Mesenteric fat pad (tissue), 1 donor: Measurements from ENCODE around the gene PDYN. TPM values are rescaled to one million over a fixed set of nuclear protein-coding genes. Genes with fewer than 3 reads are reported as not detected.

Experiments used
- DNase-seq: peaks from one replicate; pipeline ENCODE4 v3.0.0-alpha.2; 2020; ENCODE audit warnings: low spot score
- total RNA-seq: library from RNA; stranded (reverse); fragmentation: NEBNext Ultra II Directional; extraction: Animal tissue kit (Norgen Biotek cat#: 25700); gene quantifications from one replicate; pipeline ENCODE4 v1.2.1, GENCODE V29; 2021
- donor health status: DM: yes; HTN: yes; CAD: no.

Gene PDYN
- total RNA-seq, 1 donor from 2014 or later, result not detected

DNA sequence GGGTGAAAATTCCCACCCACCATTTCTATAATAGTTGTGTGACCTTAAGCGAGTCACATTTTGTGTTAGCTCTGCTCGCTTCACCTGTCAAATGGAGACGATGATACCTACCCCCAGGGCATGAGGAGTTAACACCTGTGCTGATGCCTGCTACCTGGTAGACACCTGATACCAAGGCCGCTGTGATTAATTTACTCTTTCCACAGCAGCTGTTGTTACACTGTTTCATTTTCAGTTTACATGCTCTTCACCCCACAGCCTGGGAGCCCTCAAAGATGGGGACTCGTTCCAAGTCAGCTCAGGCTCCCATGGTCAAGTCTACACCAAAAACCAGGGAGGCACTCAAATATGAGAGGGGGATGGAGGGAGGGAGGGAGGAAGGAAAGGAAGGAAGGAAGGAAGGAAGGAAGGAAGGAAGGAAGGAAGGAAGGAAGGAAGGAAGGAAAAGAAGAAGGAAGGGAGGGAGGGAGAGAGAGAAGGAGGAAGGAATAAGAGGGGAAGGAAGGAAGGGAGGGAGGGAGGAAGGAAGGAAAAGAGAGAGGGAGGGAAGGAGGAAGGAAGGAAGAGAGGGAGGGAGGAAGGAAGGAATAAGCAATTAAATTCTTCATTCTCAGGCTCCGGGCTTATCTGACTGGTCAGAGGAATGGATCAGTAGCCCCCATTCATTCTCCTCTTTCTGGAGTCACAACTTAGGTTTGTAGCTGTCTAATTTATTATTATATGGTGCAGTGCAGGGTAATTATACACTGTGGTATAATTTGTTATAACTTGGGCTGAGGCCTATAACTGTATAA is 40.9 kb downstream of the PDYN start:
- peak; percentile 28 for DNase-seq

DNA sequence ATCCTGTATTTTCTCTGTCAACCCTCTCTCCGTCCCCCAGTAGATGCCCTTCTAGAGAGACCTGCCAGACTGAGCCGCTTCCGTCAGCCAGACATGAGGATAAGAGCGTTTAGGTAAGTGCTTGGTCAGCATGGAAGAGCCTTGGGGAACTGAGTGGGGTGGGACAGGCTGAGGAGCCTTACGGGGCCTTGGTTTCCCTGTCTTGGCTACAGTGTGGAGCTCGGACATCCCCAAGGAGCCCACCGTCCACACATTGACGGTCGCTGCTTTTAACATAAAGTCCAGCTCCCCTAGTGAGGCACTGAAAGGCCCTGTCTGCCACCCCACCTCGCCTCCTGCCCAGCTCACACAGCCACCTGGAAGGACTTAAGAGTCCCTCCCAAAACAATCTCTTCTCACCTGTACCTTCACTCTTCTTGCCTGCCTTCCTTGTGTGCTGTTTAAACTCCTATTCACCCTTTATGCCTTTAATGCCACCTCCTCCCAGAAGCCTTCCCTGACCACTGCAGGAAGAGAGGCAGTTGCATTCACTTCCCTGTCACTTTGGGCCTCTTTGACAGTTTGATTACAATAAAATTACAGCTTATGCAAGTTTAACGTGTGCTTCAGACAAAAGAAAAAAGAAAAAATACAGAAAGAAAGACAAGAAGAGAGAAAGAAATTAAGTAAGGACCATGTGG is 42.3 kb downstream of the PDYN start:
- peak; percentile 84 for DNase-seq

DNA sequence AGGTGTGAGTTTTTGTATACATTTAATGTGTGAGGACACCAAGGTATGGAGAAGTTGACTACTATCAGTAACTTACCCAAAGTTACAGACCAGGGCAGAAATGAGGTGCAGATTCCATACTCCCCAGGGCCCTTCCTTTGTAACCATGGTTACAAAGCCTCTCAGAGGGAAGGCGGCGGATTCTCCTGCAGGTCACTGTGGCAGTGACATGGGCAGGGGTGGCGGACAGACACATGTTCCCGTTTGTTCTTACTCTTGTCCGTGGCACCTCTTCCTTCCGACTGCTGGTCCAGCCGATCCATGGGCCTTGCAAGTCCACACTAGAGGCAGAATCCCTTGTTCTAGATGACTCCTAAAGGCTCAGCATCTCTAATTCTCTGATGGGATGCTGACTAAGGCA is 43.0 kb downstream of the PDYN start:
- peak; percentile 24 for DNase-seq

DNA sequence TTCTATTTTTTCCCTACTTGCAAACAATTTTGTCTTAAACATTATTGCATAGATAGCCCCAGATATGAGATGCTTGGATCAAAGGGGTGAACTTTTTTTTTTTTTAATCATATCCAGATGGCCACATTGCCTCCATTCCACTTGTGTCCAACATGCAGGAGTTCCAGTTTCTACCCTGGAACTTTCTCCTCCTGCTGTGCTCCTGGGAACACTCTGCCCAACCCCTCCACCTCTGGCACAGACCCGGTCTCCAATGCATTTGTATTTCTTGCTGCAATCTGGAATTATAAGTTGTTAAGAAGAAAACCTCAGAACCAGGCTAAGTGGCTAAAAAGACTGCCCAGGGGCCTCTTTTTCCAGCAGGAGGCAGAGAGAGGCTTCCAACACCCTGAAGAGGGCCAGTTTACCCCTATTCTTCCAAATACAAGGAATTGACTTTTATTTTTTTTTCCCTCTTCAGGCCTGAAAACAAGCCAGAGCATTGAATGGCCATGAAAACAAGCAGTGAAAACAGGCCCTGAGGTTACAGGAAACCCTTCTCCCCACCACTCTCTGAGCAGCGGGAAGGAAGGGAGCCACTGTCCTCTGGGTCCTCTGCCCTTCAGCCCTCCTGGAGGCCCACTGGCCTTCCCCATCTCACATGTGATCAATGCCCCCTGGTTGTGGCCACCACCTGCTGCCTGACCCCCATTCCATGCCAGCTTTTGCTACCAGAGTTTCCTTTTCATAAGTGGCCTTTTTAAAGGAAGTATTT is 44.3 kb downstream of the PDYN start:
- peak; percentile 33 for DNase-seq

DNA sequence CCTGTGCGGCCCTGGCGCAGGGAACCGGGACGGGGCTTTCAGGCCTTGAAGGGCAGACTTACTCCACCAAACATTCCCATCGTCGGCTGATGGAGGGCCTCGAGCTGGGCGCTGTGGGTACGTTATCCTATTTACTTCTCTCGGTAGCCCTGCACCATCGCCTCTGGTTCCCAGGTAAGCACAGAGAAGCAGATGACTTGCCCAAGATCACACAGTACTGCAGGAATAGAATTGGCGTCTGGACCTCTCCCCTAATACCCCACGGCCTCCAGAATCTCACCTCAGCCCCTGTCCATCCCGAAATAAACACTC is 46.4 kb downstream of the PDYN start:
- peak; percentile 78 for DNase-seq

DNA sequence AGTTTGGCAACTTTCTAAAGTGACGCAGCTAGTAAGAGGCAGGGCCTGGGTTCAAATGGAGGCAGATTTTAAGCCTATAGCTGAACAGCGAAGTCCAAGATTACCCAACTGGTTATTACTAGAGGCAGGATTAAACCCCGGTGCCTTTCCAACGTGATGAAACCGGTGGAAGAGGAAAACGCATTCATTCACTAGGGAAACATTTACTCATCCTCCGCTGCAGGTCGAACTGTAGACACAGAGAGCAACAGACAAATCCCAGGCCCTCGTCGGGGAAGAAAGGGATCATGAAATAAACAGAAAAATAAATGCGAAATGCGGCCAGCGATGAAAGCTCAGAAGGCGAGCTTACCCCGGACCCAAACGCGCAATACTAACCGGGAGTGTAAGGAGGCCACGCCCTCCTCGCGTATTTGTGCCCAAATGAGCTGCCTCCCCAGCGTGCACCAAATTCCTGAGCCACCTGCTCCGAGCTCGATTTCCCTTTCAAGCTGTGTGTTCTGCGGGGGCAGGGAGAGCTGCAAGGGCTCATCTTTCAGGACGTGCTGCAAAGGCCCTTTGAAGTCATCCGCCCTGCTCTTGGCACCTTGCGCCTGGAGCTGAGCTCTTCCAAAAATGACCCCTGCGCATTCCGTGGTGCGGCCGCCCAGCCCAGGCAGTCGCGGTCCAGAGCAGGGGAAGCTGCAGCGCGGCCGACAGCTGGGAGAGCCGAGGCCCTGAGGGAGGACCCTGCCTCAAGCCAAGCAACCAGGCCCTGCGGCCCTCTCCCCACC is 46.9 kb downstream of the PDYN start:
- DNase-seq, result peak; percentile 79

DNA sequence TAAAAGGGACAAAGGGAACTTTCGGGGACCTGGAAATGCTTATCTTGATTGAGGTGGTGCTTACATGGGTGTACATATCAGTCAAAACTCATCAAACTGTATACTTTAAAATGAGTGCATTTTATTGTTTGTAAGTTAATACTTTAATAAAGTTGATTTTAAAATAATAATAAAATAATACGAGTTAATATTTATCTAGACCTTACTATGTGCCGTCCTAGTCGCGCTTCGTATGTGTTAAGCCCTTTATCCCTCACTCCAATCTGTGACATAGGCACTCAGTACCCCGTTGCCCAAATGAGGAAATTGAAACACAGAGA is 47.5 kb downstream of the PDYN start:
- DNase-seq, result no peak

DNA sequence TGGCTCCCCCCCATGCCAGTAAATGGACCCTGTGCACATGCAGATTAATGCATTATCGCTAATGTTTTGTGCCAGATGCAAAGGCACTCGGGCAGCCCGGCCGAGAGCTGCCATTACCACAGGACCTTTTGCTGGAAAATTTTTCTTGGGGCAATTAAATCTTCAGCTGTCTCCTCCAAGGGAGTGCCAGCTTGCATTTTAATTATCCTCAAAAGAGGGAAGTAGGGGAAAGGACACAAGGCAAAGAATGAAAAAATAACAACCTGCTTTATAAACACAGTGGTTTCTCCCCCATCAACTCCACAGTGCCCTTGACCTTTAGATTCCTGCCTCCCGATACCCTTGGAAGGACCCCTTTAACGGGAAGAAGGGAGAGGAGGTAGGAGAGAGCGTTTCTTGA is 48.2 kb downstream of the PDYN start:
- no peak for DNase-seq

DNA sequence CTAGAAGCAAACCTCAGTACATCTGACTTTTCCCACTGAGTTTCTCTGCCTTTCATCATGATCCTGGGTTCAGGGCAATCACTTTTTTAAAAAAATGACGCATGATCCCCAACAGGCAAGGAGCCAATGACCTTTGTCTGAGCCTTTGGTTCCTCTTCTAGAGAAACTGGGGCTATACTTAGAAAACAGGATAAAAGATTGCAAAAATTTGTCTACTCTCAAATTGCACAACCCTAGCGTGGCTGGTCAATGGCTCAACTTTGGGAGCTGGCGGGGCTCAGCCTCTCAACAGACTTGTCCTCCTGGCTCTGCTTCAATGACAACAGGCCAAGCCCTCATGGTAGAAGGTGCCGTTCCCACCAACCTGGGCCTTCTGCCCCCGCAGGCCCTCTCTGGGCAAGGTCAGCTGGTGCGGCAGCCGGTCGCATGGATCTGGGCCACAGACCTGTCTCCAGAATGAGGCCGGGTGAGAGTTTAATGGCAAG is 48.7 kb downstream of the PDYN start:
- DNase-seq, result peak; percentile 89

DNA sequence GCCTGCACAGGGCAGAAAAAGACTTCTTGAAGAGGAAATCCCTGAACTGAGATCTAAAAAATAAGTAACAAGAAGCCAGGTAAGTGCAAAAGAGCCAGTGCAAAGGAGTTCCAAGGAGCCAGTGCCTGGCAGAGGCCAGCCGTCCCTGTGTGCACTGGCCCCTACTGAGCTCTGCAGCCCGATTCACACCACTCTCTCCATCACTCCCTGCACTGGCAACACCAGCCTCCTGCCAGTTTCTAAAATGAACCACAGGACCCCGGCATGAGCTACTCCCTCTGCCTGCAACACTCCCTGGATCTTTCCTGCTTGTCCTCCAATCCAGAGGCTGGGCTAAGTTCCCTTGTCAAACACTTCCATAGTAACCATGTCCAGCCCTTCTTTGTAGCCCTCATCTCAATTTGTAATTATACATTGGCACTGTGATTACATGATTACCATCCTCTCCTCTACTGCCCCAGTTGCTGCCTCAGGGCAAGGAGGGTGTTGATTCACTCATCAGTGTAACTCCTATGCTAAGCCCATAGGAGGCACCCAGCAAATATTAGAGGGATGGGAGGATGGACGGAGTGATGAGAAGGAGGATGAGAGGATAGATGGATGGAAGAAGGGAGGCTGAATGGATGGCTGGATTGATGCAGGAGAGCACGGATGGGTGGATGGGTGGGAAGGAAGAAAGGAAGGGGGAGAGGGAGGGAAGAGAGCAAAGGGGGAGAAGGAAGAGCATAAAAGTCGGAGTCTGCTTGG is 49.3 kb downstream of the PDYN start:
- peak; percentile 76 for DNase-seq

DNA sequence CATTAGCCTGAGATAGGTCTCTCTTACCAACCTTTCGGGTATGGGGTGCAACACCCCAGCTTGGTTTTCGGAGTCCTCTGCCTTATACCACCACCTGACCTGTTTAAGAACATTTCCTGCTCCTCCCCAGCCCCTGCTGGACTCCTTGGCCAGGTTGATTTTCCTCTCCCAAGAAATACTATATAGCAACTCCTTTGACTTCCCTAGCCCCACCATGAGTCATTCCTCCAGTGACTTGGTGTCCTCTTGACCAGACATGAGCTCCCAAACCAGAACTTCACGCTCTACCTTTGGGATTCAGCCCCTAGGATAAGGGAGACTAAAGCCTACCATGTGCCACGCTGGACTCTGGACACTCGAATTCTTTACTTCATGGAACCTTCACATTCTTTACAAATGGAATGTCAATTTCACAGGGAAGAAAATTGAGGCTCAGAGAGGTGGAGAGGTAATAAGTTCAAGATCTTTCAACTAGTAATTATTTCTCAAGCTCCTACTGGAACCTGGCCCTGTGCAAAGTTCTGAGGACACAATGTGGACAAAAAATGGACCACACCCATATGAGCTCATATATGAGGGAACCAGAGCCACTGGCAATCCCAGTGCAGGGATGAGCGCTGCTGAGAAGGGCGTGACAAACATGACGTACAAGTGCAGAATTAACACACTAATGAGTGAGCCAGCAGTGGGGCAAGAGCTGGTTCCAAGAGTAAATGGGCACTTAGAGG is 50.4 kb downstream of the PDYN start:
- DNase-seq, result peak; percentile 88

DNA sequence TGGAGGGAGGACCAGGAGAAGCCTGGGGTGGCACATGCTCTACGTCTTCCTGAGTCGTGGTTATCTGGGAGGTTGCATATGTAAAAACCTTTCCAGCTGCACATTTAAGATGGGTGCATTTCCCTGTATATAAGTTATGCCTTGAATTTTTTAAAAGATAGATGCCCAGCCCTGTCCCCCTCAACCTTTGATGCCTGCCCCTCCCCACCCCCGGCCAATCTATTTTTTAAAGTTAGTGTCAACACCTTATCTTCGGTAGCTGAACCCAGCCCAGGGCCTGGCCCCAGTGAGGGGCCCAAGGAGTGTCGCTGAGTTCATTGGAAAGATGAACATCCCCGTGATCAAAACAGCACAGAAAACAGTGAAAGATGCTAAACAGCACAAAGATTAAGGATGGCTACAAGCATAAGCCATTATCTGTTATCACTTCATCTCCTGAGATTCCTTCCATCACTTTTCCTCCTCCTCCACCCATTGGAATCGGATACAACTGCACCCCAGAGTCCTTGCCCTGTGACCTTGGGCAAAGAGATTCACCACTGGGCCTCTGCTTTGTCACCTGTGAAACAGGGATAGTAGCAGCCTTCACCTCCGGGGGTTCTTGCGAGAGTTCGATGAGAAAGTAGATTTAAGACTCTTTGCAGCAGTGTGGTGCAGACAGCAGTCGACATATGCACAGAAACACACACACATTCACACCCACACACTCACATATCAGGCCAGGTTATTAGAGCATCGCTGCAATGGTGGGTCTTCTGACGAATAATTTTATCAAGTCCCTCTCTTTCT is 51.2 kb downstream of the PDYN start:
- peak; percentile 26 for DNase-seq

DNA sequence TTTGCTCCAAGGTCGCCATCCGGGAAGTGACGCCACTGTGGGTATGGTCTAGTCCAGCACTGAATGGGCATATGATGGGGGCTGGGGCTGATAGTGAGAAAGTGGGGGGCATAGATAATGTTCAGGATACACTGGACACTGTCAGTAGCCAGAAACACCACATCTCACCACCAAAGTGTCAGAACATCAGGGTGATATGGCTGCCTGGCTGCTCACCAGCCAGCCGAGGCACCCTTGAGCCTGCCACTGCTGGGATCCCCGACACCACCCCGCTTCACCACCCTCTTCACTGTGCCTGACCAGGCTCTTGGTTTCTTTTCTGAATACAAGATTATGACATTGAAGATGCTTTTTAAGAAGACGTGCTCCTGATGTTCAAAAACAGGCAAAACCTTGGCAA is 51.8 kb downstream of the PDYN start:
- DNase-seq, result no peak

DNA sequence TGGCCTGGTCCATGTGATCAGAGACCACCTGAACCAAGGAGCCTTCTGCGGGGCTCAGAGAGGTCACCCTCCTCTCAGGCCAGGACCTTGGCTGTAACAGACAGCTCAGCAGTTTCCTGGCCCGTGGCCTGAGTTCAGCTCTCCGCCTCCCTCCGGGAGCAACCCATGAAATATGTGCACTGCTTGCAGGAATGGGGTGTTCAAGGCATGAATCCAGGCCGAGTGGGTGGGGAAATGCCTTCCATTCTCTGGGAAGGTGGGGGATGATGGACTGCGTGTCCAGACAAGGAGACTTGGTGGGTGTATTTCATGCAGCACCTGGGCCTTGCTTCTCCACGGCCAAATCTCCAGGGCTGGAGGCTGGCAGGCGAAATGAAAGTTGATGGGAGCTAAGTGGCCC is 52.6 kb downstream of the PDYN start:
- no peak for DNase-seq

DNA sequence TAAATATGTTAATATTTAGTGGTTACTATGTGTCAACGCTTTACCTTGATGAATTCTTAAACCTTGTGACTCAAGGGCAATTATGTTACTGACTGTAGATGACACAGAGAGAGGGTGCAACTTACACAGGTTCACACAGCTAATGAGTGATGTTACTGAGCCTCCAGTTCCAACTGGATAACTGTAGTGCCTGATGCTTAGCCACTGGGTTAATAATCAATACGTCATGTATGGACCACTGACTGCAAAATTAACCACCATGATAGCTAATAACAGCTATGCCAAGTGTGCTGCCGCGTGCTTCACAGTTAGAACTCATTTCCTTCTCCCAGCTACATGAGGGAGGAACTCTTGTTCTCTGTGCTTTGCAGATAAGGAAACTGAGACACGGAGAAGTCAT is 53.3 kb downstream of the PDYN start:
- DNase-seq, result no peak

DNA sequence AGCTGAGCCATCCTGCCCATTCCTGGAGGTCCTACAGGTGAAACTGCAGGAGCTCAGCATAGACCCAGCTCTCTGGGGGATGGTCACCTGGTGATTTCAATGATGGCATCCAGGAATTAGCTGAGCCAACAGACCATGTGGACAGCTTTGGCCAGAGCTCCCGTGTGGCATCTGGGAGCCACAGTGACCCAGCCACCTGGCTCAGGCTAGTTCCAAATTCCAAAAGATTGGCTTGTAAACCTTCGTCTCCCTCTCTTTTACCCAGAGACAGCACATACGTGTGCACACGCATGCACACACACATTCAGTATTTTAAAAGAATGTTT is 54.6 kb downstream of the PDYN start:
- DNase-seq, result no peak

DNA sequence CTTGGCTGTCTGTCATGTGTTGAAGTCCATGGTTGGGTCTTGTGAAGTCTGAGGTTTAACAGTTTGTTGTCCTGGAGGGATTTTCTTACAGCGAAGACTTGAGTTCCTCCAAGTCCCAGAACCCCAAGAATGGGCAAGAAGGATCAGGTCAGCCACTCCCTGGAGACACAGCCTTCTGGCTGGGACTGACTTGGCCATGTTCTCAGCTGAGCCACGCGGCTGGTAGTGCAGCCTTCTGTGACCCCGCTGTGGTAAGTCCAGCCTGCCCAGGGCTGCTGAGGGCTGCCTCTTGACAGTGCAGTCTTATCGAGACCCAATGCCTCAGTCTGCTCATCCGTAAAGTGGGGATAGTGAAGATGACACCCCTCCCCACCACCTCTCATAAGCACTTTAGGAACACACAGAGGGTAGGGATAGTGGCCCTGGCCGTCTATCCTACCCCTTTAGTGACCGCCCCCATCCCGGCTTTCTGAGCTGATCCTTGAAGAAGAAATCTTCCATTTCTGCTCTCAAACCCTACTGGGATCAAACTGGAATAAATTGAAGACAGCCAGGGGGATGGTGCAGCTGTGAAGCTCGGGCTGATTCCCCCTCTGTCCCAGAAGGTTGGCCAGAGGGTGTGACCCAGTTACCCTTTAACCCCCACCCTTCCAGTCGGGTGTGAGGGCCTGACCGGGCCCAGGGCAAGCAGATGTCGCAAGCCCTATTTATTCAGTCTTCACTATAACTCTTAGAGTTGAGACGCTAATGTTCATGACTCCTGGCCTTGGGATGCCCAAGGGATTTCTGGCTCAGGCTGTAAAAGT is 55.2 kb downstream of the PDYN start:
- DNase-seq, result no peak

DNA sequence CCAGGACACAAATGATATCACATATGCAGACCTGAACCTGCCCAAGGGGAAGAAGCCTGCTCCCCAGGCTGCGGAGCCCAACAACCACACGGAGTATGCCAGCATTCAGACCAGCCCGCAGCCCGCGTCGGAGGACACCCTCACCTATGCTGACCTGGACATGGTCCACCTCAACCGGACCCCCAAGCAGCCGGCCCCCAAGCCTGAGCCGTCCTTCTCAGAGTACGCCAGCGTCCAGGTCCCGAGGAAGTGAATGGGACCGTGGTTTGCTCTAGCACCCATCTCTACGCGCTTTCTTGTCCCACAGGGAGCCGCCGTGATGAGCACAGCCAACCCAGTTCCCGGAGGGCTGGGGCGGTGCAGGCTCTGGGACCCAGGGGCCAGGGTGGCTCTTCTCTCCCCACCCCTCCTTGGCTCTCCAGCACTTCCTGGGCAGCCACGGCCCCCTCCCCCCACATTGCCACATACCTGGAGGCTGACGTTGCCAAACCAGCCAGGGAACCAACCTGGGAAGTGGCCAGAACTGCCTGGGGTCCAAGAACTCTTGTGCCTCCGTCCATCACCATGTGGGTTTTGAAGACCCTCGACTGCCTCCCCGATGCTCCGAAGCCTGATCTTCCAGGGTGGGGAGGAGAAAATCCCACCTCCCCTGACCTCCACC is 56.4 kb downstream of the PDYN start:
- no peak for DNase-seq
